WI38 (cell line): ENCODE data around the gene GGN.

ENCODE experiments used
- H3K4me3 ChIP-seq: 2 replicates; pipeline ENCODE4 v1.5.1; 2011; ENCODE audit warnings: low read depth, mild to moderate bottlenecking, control low read depth, low read length
- TF ChIP-seq, protein P1 (sequence below): IDR thresholded peaks from 2 replicates; pipeline ENCODE4 v1.5.1; 2012; ENCODE audit warnings: low read depth, mild to moderate bottlenecking, control low read depth, low read length

The GGN gene, protein sequence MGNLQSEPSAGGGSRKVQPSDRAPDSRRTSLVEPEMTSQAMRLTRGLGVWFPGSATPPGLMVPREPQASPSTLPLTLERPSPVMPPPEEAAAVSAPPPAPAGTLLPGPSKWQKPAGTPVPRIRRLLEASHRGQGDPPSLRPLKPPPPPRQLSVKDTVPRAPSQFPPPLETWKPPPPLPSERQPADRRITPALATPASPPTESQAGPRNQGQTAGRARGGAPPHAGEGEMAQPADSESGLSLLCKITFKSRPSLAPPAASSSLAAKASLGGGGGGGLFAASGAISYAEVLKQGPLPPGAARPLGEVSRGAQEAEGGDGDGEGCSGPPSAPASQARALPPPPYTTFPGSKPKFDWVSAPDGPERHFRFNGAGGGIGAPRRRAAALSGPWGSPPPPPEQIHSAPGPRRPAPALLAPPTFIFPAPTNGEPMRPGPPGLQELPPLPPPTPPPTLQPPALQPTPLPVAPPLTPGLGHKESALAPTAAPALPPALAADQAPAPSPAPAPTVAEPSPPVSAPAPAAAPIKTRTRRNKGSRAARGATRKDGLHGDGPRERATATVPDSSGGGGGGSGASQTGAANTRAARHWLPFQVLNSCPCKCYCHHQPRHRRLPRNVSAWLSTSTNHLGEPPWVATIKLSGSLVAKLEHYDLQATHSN

DNA sequence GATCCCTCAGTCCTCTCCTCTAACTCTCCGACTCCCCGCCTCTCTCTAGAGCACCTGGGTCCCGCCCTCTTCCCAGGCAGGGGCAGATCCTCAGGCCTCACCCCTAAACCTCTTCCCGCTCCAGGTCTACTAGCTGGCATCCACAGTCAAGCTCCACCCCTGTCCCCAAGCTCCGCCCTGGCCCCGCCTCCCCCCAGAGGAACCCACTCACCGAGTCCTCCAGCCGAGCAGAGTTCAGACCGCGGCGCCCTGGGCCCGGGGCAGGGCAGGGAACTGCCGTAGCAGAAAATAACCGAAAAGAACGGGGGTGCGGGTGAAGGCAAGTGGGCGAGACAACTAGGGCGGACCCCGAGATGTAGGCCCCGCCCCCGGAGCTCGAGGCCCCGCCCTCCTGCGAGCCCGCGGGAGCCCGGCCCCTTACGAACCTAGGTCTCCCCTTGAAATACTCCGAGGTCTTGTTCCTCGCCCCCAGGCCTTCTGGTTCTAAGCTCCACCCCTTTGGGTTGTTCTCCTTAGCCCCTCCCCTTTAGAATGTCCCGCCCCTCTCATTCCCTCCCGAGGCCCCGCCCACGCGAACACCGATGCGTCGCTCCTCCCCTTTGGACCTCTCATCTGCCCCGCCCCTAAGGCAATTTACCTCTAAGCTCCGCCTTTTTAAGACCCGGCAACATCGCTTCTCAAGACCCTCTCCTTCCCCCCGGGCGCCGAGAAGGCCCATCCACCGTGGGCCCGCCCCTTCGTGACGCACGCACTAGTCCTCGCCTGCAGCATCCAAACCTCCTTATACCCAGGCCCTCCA lies at the start of gene GGN:
Gene GGN (minus strand): TSS at position 485 of the 799 bp plus-strand sequence. CDS start 773 bp downstream, outside the sequence.
- TF ChIP-seq, protein P1, sequence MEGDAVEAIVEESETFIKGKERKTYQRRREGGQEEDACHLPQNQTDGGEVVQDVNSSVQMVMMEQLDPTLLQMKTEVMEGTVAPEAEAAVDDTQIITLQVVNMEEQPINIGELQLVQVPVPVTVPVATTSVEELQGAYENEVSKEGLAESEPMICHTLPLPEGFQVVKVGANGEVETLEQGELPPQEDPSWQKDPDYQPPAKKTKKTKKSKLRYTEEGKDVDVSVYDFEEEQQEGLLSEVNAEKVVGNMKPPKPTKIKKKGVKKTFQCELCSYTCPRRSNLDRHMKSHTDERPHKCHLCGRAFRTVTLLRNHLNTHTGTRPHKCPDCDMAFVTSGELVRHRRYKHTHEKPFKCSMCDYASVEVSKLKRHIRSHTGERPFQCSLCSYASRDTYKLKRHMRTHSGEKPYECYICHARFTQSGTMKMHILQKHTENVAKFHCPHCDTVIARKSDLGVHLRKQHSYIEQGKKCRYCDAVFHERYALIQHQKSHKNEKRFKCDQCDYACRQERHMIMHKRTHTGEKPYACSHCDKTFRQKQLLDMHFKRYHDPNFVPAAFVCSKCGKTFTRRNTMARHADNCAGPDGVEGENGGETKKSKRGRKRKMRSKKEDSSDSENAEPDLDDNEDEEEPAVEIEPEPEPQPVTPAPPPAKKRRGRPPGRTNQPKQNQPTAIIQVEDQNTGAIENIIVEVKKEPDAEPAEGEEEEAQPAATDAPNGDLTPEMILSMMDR, result no peak
- H3K4me3 ChIP-seq, result peak within 1 kb of the TSS; percentile 94

DNA sequence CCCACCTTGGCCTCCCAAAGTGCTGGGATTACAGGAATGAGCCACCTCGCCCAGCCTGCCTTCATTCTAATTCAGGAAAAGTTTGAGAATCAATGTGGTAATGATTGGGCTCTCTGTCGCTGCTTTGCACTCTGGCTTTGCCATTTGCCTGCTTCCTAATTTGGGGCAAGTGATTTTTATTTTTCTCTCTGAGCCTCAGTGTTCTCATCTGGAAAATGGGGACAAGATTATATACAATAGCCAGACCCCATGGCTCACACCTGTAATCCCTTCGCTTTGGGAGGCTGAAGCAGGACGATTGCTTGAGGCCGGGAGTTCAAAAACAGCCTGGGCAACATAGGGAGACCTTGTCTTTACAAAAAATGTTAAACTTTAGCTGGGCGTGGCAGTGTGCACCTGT lies 49.5 kb upstream of the GGN start:
- H3K4me3 ChIP-seq, result no peak overlapping the region
- TF ChIP-seq, protein P1, result no peak

DNA sequence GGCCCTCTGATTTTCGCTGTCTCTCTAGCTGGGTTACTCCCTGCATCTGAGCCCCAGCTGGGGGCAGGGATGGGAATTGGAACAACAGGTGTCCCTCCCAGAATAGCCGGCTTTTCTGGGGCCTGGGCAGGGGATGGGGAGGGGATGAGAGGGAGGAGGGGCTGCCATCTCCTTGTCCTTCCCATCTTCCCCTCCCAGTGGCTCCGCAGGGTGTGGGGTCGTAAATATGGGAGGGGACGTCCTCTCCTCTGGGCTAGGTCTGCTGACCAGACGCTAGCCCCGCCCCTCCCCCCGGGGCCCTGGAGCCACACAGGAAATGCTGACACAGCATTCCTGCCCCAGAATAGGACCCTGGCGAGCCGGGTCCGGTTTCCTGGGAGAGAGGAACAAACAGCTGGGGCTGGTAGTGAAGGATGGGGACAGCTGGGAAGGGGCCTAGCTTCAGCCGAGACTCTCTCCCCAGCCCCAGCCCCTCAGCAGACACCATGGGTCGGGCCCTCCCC lies 46.8 kb upstream of the GGN start:
- H3K4me3 ChIP-seq, result no peak overlapping the region
- TF ChIP-seq, protein P1, result no peak

DNA sequence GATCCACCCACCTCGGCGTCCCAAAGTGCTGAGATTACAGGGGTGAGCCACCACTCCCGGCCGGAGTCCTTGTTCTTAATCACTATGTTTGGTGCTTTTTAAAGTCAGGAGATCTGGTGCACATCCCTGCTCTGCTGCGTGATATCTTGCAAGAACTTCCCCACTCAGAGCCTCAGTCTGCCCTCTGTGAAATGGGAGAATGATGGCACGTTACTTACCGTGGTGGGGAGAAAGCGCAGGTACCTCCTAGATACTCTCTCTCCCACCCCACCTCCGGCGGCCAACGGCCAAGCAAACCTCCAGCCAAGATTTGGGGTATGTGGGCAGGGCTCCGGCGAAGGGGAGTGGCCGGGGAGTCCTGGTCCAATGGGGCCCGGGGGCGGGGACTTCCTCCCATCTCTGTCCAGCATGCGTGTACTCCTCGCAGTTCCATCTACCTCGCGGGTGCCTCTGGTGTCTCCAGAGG lies 45.5 kb upstream of the GGN start, which contains the start of gene RYR1:
Gene RYR1 (plus strand): TSS at position 424 of the 466 bp plus-strand sequence. CDS start 139 bp downstream, outside the sequence.
- TF ChIP-seq, protein P1, result no peak
- H3K4me3 ChIP-seq, result no peak within 1 kb of the TSS

DNA sequence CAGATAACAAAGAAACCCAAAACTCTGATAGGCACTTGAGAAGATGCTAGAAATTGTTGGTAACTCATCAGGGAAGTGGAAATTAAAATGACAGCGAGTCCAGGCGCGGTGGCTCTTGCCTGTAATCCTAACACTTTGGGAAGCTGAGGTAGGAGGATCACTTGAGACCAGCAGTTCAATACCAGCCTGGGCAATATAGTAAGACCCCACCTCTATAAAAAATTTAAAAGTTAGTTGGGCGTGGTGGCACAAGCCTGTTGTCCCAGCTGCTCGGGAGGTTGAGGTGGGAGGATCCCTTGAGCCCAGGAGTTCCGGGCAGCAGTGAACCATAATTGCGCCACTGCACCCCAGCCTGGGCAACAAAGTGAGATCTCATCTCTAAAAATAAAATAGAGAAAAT lies 43.1 kb upstream of the GGN start:
- TF ChIP-seq, protein P1, result no peak
- H3K4me3 ChIP-seq, result no peak overlapping the region

DNA sequence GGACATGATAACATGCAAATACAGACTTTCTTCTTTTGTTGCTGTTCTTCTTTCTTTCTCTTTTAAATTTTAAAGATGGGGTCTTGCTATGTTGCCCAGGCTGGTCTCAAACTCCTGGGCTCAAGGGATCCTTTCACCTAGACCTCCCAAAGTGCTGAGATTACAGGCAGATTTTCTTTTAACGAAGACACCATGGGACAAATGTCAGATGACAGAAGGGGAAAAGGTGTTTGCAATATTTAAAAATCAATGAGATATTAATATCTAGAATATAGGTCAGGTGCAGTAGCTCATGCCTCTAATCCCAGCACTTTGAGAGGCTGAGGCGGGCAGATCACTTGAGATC lies 42.0 kb upstream of the GGN start:
- TF ChIP-seq, protein P1, result no peak
- H3K4me3 ChIP-seq, result no peak overlapping the region
